GM23338 (cell line): ENCODE data around the gene ESRP2. TPM values are rescaled to one million over a fixed set of nuclear protein-coding genes. Genes with fewer than 3 reads are reported as not detected.

Experiments
- ATAC-seq: fragments of 200-7000 bp; cut with Tn5 transposase; 3 replicates; pipeline ENCODE4 v1.9.1; 2020
- DNase-seq: peaks from one replicate; pipeline ENCODE4 v3.0.0-alpha.2; 2015; ENCODE audit warnings: low spot score
- H2AFZ ChIP-seq: fragments of 200-600 bp; sonication (generic); 2 replicates; pipeline ENCODE4 v1.8.0; 2016; ENCODE audit warnings: antibody characterized with exemption, mild to moderate bottlenecking, moderate library complexity
- H3F3A ChIP-seq: fragments of 200-600 bp; sonication (generic); replicated peaks from 2 replicates; pipeline ENCODE4 v1.8.0; 2017; ENCODE audit warnings: antibody characterized with exemption, mixed run types, low read depth
- H3K27ac ChIP-seq: fragments of 200-600 bp; sonication (generic); 2 replicates; pipeline ENCODE4 v1.6.1; 2016; ENCODE audit warnings: low read depth
- H3K27me3 ChIP-seq: fragments of 200-600 bp; sonication (generic); 2 replicates; pipeline ENCODE4 v1.8.0; 2016; ENCODE audit warnings: mild to moderate bottlenecking, mixed run types, moderate library complexity; ENCODE audit not compliant: insufficient read depth
- H3K36me3 ChIP-seq: fragments of 200-600 bp; sonication (generic); 2 replicates; pipeline ENCODE4 v1.8.0; 2016; ENCODE audit warnings: mild to moderate bottlenecking; ENCODE audit not compliant: insufficient read depth
- H3K4me1 ChIP-seq: fragments of 200-600 bp; sonication (generic); 2 replicates; pipeline ENCODE4 v1.8.0; 2016; ENCODE audit warnings: mild to moderate bottlenecking, moderate library complexity; ENCODE audit not compliant: insufficient read depth
- H3K4me2 ChIP-seq: fragments of 200-600 bp; sonication (generic); 2 replicates; pipeline ENCODE4 v1.7.1; 2017; ENCODE audit warnings: mixed run types
- H3K4me3 ChIP-seq: fragments of 200-600 bp; sonication (generic); 2 replicates; pipeline ENCODE4 v1.6.1; 2016; ENCODE audit warnings: mixed run types
- H3K79me2 ChIP-seq: fragments of 200-600 bp; sonication (generic); replicated peaks from 2 replicates; pipeline ENCODE4 v1.8.0; 2017; ENCODE audit warnings: mild to moderate bottlenecking; ENCODE audit not compliant: insufficient read depth
- H3K9me2 ChIP-seq: fragments of 200-600 bp; sonication (generic); 2 replicates; pipeline ENCODE4 v1.8.0; 2017; ENCODE audit not compliant: insufficient read depth
- H4K20me1 ChIP-seq: fragments of 200-600 bp; sonication (generic); replicated peaks from 2 replicates; pipeline ENCODE4 v1.8.0; 2017; ENCODE audit warnings: mild to moderate bottlenecking; ENCODE audit not compliant: insufficient read depth
- H3K27ac Mint-ChIP-seq: 2 replicates; pipeline ENCODE4 v1.8.0; 2020; ENCODE audit warnings: inconsistent platforms, mild to moderate bottlenecking, moderate library complexity, mixed read lengths
- H3K27me3 Mint-ChIP-seq: 3 replicates; pipeline ENCODE4 v1.8.0; 2022; ENCODE audit warnings: low read depth, mild to moderate bottlenecking, moderate library complexity, mixed read lengths, inconsistent platforms; ENCODE audit not compliant: insufficient read depth, poor library complexity
- H3K36me3 Mint-ChIP-seq: 3 replicates; pipeline ENCODE4 v1.8.0; 2021; ENCODE audit warnings: low read depth, mild to moderate bottlenecking, inconsistent platforms, moderate library complexity, mixed read lengths
- H3K4me1 Mint-ChIP-seq: 3 replicates; pipeline ENCODE4 v1.8.0; 2020; ENCODE audit warnings: mild to moderate bottlenecking, inconsistent platforms, mixed read lengths
- H3K4me3 Mint-ChIP-seq: 3 replicates; pipeline ENCODE4 v1.8.0; 2021; ENCODE audit warnings: moderate library complexity, mild to moderate bottlenecking, inconsistent platforms, mixed read lengths
- H3K9me3 Mint-ChIP-seq: 3 replicates; pipeline ENCODE4 v1.8.0; 2020; ENCODE audit warnings: moderate library complexity, mild to moderate bottlenecking, inconsistent platforms, mixed read lengths
- CREB1 ChIP-seq: fragments of 250-450 bp; sonication (Bioruptor Pico); IDR thresholded peaks from 2 replicates; pipeline ENCODE4 v1.5.0; 2020; ENCODE audit warnings: low read depth, mild to moderate bottlenecking, moderate library complexity
- ETS1 ChIP-seq: IDR thresholded peaks from 2 replicates; pipeline ENCODE4 v1.6.1; 2016; ENCODE audit warnings: antibody characterized with exemption
- EZH2 ChIP-seq: fragments of 200-600 bp; sonication (generic); IDR thresholded peaks from one replicate; pipeline ENCODE4 v1.8.0; 2017; ENCODE audit warnings: antibody characterized with exemption, mild to moderate bottlenecking, low read depth; ENCODE audit not compliant: unreplicated experiment
- EZH2phosphoT487 ChIP-seq: fragments of 200-600 bp; sonication (generic); IDR thresholded peaks from one replicate; pipeline ENCODE4 v1.8.1; 2018; ENCODE audit warnings: antibody characterized with exemption; ENCODE audit not compliant: unreplicated experiment
- JUNB ChIP-seq: IDR thresholded peaks from one replicate; pipeline ENCODE4 v1.6.1; 2016; ENCODE audit warnings: antibody characterized with exemption; ENCODE audit not compliant: unreplicated experiment
- NANOG ChIP-seq: IDR thresholded peaks from 2 replicates; pipeline ENCODE4 v1.6.1; 2016; ENCODE audit warnings: antibody characterized with exemption, borderline replicate concordance
- POLR2AphosphoS5 ChIP-seq: IDR thresholded peaks from 2 replicates; pipeline ENCODE4 v1.6.1; 2016; ENCODE audit warnings: antibody characterized with exemption, low read depth
- STAT1 ChIP-seq: IDR thresholded peaks from one replicate; pipeline ENCODE4 v1.6.1; 2016; ENCODE audit warnings: antibody characterized with exemption; ENCODE audit not compliant: unreplicated experiment
- ZNF114 ChIP-seq: fragments of 250-450 bp; sonication (Bioruptor Pico); IDR thresholded peaks from 2 replicates; pipeline ENCODE4 v1.5.0; 2020; ENCODE audit warnings: mild to moderate bottlenecking, moderate library complexity
- ZNF331 ChIP-seq: fragments of 250-450 bp; sonication (Bioruptor Pico); IDR thresholded peaks from 2 replicates; pipeline ENCODE4 v1.5.0; 2020; ENCODE audit warnings: low read depth, mild to moderate bottlenecking, moderate library complexity
- polyA plus RNA-seq: library from polyadenylated mRNA; unstranded; fragments of >200 nt; fragmentation: Nextera tagmentation; extraction: Ambion mirVana; gene quantifications from 2 replicates; pipeline ENCODE4 v1.2.1, GENCODE V29; 2016
- total RNA-seq: library from RNA; depleted of rRNA; stranded (reverse); fragments of >200 nt; shearing (Covaris generic); gene quantifications from 2 replicates; pipeline ENCODE4 v1.2.3, GENCODE V29; 2014
- TF ChIP-seq, protein P1 (sequence below): IDR thresholded peaks from one replicate; pipeline ENCODE4 v1.6.1; 2018; ENCODE audit warnings: antibody characterized with exemption; ENCODE audit not compliant: unreplicated experiment
- TF ChIP-seq, protein P2 (sequence below), 2 experiments: fragments of 200-600 bp in 1 of 2; sonication (generic) in 1 of 2; conservative IDR thresholded peaks; 2 replicates each; pipeline versions ENCODE4 v1.5.1 to v1.6.1; 2016 to 2017; ENCODE audit warnings: antibody characterized with exemption in 2 of 2, low read depth in 2 of 2, mild to moderate bottlenecking in 2 of 2, moderate library complexity in 1 of 2

The ESRP2 gene
- total and polyA plus RNA-seq, 2 experiments from 2014 or later: 16.2 to 44.0 TPM

- TF ChIP-seq, protein P1, sequence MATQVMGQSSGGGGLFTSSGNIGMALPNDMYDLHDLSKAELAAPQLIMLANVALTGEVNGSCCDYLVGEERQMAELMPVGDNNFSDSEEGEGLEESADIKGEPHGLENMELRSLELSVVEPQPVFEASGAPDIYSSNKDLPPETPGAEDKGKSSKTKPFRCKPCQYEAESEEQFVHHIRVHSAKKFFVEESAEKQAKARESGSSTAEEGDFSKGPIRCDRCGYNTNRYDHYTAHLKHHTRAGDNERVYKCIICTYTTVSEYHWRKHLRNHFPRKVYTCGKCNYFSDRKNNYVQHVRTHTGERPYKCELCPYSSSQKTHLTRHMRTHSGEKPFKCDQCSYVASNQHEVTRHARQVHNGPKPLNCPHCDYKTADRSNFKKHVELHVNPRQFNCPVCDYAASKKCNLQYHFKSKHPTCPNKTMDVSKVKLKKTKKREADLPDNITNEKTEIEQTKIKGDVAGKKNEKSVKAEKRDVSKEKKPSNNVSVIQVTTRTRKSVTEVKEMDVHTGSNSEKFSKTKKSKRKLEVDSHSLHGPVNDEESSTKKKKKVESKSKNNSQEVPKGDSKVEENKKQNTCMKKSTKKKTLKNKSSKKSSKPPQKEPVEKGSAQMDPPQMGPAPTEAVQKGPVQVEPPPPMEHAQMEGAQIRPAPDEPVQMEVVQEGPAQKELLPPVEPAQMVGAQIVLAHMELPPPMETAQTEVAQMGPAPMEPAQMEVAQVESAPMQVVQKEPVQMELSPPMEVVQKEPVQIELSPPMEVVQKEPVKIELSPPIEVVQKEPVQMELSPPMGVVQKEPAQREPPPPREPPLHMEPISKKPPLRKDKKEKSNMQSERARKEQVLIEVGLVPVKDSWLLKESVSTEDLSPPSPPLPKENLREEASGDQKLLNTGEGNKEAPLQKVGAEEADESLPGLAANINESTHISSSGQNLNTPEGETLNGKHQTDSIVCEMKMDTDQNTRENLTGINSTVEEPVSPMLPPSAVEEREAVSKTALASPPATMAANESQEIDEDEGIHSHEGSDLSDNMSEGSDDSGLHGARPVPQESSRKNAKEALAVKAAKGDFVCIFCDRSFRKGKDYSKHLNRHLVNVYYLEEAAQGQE: no peak
- TF ChIP-seq CREB1 (CRISPR knock-in tag) (no peak), JUNB (no peak)
These were observed 49.0 kb downstream of the ESRP2 start (continued) for GRCh38 chr16:68186877-68187276.

DNA sequence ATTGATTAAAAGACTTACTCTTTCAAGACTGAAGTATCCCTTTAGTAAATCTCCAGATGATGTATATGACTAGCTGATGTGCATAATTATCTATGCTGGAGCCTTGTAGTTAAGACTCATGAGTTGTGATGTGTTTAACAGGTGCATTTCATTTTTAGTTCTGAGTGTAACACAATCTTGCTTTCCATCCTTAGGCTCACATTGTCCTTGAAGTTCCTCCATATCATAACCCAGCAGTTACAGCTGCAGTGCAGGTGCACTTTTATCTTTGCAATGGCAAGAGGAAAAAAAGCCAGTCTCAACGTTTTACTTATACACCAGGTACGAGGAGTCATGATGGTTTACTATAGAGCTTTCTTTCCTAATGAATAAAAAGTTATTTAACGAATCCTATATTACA is 52.9 kb downstream of the ESRP2 start:
- H3K4me1 Mint-ChIP-seq: no peaks in the 10 kb centered on the region
- H3K27me3 ChIP-seq: no peaks in the 10 kb centered on the region
- no peak overlapping the region for H3K27ac ChIP-seq
- H3F3A ChIP-seq: no peaks in the 10 kb centered on the region
- DNase-seq: no peak
- H3K9me2 ChIP-seq: no peaks in the 10 kb centered on the region
- H3K4me1 ChIP-seq: no peaks in the 10 kb centered on the region
- no peaks in the 10 kb centered on the region for H3K27me3 Mint-ChIP-seq
- ATAC-seq: no peak
- H4K20me1 ChIP-seq: no peaks in the 10 kb centered on the region
- H3K4me3 ChIP-seq: no peak overlapping the region
- H3K9me3 Mint-ChIP-seq: 0 out of 3 replicates have a peak, but pooled peaks cover 2% of the 10 kb centered on the region
- H3K4me3 Mint-ChIP-seq: no peak overlapping the region
- no peak overlapping the region for H2AFZ ChIP-seq
- peaks cover 3% of the 10 kb centered on the region for H3K36me3 ChIP-seq
- H3K4me2 ChIP-seq: no peak overlapping the region
- H3K27ac Mint-ChIP-seq: no peak overlapping the region
- H3K79me2 ChIP-seq: no peaks in the 10 kb centered on the region
- peaks cover 57% of the 10 kb centered on the region for H3K36me3 Mint-ChIP-seq
- TF ChIP-seq STAT1 (no peak), JUNB (no peak), EZH2 (no peak), EZH2phosphoT487 (no peak), ZNF331 (CRISPR knock-in tag) (no peak), ETS1 (no peak), POLR2AphosphoS5 (no peak), ZNF114 (CRISPR knock-in tag) (no peak), CREB1 (CRISPR knock-in tag) (no peak), NANOG (no peak)
- TF ChIP-seq, protein P2, sequence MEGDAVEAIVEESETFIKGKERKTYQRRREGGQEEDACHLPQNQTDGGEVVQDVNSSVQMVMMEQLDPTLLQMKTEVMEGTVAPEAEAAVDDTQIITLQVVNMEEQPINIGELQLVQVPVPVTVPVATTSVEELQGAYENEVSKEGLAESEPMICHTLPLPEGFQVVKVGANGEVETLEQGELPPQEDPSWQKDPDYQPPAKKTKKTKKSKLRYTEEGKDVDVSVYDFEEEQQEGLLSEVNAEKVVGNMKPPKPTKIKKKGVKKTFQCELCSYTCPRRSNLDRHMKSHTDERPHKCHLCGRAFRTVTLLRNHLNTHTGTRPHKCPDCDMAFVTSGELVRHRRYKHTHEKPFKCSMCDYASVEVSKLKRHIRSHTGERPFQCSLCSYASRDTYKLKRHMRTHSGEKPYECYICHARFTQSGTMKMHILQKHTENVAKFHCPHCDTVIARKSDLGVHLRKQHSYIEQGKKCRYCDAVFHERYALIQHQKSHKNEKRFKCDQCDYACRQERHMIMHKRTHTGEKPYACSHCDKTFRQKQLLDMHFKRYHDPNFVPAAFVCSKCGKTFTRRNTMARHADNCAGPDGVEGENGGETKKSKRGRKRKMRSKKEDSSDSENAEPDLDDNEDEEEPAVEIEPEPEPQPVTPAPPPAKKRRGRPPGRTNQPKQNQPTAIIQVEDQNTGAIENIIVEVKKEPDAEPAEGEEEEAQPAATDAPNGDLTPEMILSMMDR (conservative IDR thresholded peaks at IDR 0.05; ENCODE audit: low read depth in 2 of 2): no peak
- TF ChIP-seq, protein P1: no peak
